ENCODE results near the gene TRAT1. TPM values are rescaled to one million over a fixed set of nuclear protein-coding genes. Genes with fewer than 3 reads are reported as not detected.

Gene TRAT1
- total RNA-seq, 3 donors from 2014 or later: 0.64 to 2.0 (median 0.88) TPM

DNA sequence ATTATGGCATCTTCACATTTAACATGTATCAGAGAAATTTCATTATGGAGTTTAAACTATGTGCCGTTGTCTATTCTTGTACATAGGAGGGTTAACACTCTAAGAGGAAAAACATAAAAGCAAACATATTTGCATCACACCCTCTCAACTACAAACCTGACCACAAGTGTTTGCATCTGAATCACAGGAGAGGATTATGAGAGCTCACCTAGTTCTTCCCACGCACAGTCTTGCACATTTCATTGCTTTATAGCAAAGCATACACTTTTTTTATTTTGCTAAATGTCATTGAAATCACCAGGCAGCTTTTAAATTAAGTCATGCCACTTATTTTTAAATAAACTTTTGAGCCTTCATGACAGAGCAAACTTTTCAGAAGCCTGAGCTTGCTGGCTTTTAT, 12.5 kb downstream of the TRAT1 start:
- H3K27ac ChIP-seq: no peak overlapping the region
- intact Hi-C loops (cut with DNase I; ENCODE audit: low total_unique reads): no loop called here
- no peaks in the 10 kb centered on the region for H3K36me3 ChIP-seq
- TF ChIP-seq POLR2AphosphoS5 (IDR thresholded peaks at IDR 0.05) (no peak), POLR2A (IDR thresholded peaks at IDR 0.05) (no peak)
- TF ChIP-seq, protein P1, sequence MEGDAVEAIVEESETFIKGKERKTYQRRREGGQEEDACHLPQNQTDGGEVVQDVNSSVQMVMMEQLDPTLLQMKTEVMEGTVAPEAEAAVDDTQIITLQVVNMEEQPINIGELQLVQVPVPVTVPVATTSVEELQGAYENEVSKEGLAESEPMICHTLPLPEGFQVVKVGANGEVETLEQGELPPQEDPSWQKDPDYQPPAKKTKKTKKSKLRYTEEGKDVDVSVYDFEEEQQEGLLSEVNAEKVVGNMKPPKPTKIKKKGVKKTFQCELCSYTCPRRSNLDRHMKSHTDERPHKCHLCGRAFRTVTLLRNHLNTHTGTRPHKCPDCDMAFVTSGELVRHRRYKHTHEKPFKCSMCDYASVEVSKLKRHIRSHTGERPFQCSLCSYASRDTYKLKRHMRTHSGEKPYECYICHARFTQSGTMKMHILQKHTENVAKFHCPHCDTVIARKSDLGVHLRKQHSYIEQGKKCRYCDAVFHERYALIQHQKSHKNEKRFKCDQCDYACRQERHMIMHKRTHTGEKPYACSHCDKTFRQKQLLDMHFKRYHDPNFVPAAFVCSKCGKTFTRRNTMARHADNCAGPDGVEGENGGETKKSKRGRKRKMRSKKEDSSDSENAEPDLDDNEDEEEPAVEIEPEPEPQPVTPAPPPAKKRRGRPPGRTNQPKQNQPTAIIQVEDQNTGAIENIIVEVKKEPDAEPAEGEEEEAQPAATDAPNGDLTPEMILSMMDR (IDR thresholded peaks at IDR 0.05): no peak
- H3K9me3 ChIP-seq: no peaks in the 10 kb centered on the region
- no peaks in the 10 kb centered on the region for H3K27me3 ChIP-seq
- H3K4me1 ChIP-seq: no peaks in the 10 kb centered on the region
- DNase-seq (ENCODE audit: low spot score in 2 of 2): no peak
- H3K4me3 ChIP-seq: no peak overlapping the region

DNA sequence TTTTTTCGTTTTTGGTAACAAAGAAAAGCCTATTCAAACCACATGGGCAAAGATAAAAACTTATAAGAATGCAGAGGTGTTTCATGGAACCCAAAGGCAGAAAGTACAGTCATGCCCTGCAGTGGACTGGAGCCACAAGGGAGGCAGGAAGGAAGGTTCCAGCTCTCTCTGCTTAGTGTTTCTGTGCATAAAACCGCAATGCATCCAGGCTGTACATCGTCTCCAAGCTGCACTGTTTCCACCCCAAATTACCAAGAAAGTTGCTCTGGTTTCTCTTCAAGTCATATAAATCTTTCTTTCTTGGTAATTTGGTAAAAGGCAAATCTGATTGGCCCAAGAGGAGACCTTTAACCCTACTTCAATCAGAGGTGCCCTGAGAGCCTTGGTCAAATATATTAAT, 15.8 kb downstream of the TRAT1 start:
- H3K27me3 ChIP-seq: no peaks in the 10 kb centered on the region
- no peak overlapping the region for H3K4me3 ChIP-seq
- TF ChIP-seq, protein P1 (IDR thresholded peaks at IDR 0.05): no peak
- no peak for TF ChIP-seq POLR2A (IDR thresholded peaks at IDR 0.05)
- no peak for TF ChIP-seq POLR2AphosphoS5 (IDR thresholded peaks at IDR 0.05)
- no peak for DNase-seq (ENCODE audit: low spot score in 2 of 2)
- intact Hi-C loops (cut with DNase I; ENCODE audit: low total_unique reads): no loop called here
- no peaks in the 10 kb centered on the region for H3K36me3 ChIP-seq
- no peaks in the 10 kb centered on the region for H3K4me1 ChIP-seq
- H3K9me3 ChIP-seq: no peaks in the 10 kb centered on the region
- H3K27ac ChIP-seq: no peak overlapping the region

GRCh38 chr3:108845709-108846293, 23.2 kb downstream of the TRAT1 start:
- intact Hi-C loops (cut with DNase I; ENCODE audit: low total_unique reads): no loop called here
- H3K27me3 ChIP-seq: no peaks in the 10 kb centered on the region
- no peak overlapping the region for H3K27ac ChIP-seq
- no peak for DNase-seq (ENCODE audit: low spot score in 2 of 2)
- H3K36me3 ChIP-seq: no peaks in the 10 kb centered on the region
- H3K9me3 ChIP-seq: no peaks in the 10 kb centered on the region
- no peaks in the 10 kb centered on the region for H3K4me1 ChIP-seq
- TF ChIP-seq POLR2AphosphoS5 (IDR thresholded peaks at IDR 0.05) (no peak), POLR2A (IDR thresholded peaks at IDR 0.05) (no peak)
- TF ChIP-seq, protein P1 (IDR thresholded peaks at IDR 0.05): no peak
- no peak overlapping the region for H3K4me3 ChIP-seq

DNA sequence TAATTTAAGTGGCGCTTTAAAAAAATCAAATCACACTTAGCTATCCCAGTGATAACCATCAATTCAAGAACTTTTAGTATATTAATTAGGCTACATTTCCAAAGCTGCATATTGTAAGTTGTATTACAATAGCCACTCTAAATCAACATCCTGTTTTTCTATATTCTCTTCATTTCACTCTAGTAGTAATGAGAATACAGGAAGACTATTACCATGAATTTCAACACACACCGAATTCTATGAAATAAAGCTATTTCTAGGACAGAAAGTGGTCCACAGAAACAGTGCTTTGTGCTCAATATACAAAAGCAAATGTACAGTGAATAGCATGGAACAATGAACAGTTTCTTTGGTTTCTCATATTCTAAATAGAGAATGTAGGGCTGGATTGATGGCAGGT, 24.6 kb downstream of the TRAT1 start:
- intact Hi-C loops (cut with DNase I; ENCODE audit: low total_unique reads): no loop called here
- Histone ChIP-seq H3K27ac (no peak overlapping the region), H3K4me3 (no peak overlapping the region), H3K27me3 (no peaks in the 10 kb centered on the region), H3K36me3 (no peaks in the 10 kb centered on the region), H3K9me3 (no peaks in the 10 kb centered on the region), H3K4me1 (no peaks in the 10 kb centered on the region)
- DNase-seq (ENCODE audit: low spot score in 2 of 2): no peak
- no peak for TF ChIP-seq POLR2AphosphoS5 (IDR thresholded peaks at IDR 0.05)
- TF ChIP-seq, protein P1 (IDR thresholded peaks at IDR 0.05): no peak
- TF ChIP-seq POLR2A (IDR thresholded peaks at IDR 0.05): no peak

DNA sequence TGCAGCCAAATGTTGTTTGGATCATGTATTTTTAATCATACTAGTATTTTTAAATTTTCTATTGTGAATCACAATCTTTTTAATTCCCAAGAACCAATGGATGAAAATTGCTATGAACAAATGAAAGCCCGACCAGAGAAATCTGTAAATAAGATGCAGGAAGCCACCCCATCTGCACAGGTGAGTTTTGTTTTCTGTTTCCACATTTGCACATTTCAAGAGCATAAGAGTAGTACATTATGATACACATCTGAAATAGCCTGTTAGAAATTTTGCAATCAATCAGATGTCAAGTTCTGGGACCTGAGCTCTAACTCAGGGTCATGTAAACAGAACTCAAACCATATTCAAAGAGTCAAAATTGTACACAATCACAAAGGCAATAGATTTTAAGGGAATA, 26.5 kb downstream of the TRAT1 start:
- TF ChIP-seq POLR2AphosphoS5 (IDR thresholded peaks at IDR 0.05): no peak
- TF ChIP-seq POLR2A (IDR thresholded peaks at IDR 0.05): no peak
- TF ChIP-seq, protein P1 (IDR thresholded peaks at IDR 0.05): no peak
- intact Hi-C loops (cut with DNase I; ENCODE audit: low total_unique reads): no loop called here

More for the DNA sequence above, 26.5 kb downstream of the TRAT1 start:
- Histone ChIP-seq H3K27ac (no peak overlapping the region), H3K4me1 (no peaks in the 10 kb centered on the region), H3K36me3 (no peaks in the 10 kb centered on the region), H3K4me3 (no peak overlapping the region), H3K9me3 (no peaks in the 10 kb centered on the region), H3K27me3 (no peaks in the 10 kb centered on the region)
- DNase-seq (ENCODE audit: low spot score in 2 of 2): no peak

All from breast epithelium (tissue), 4 donors.